ENCODE results near the gene GNAT1. TPM values are rescaled to one million over a fixed set of nuclear protein-coding genes. Genes with fewer than 3 reads are reported as not detected.

GNAT1 gene
- total and polyA plus RNA-seq, 9 donors: not detected

GRCh38 chr3:50203113-50203808 lies 11.9 kb downstream of the GNAT1 start:
- 59 to 77% (median 64%) methylated on average over 7 to 9 of the region's 9 CpGs for WGBS, 3 donors
- H3K27me3 ChIP-seq: no peaks in the 10 kb centered on the region
- H3K9me3 ChIP-seq: no peaks in the 10 kb centered on the region
- no peaks in the 10 kb centered on the region for H3K4me1 ChIP-seq (ENCODE audit: insufficient read depth)
- H3K36me3 ChIP-seq: no peaks in the 10 kb centered on the region
- intact Hi-C loops (cut with DNase I): no loop called here
- TF ChIP-seq EP300 (IDR thresholded peaks at IDR 0.05) (no peak), CTCF (IDR thresholded peaks at IDR 0.05) (no peak), POLR2A (IDR thresholded peaks at IDR 0.05) (no peak)
- H3K4me3 ChIP-seq: no peak overlapping the region
- H3K27ac ChIP-seq: no peak overlapping the region
- DNase-seq: peak in 1 of 5 donors; percentile 20

GRCh38 chr3:50203809-50204803 lies 12.7 kb downstream of the GNAT1 start:
- intact Hi-C loops (cut with DNase I): no loop called here
- Histone ChIP-seq H3K36me3 (no peaks in the 10 kb centered on the region), H3K4me1 (ENCODE audit: insufficient read depth) (peaks cover 6% of the 10 kb centered on the region), H3K4me3 (no peak overlapping the region), H3K27me3 (no peaks in the 10 kb centered on the region), H3K27ac (no peak overlapping the region), H3K9me3 (no peaks in the 10 kb centered on the region)
- peak in 1 of 5 donors; percentile 28 for DNase-seq
- no peak for TF ChIP-seq EP300 (IDR thresholded peaks at IDR 0.05)
- no peak for TF ChIP-seq POLR2A (IDR thresholded peaks at IDR 0.05)
- no peak for TF ChIP-seq CTCF (IDR thresholded peaks at IDR 0.05)
- 64 to 74% (median 71%) methylated on average over 10 to 12 of the region's 12 CpGs for WGBS, 3 donors

GRCh38 chr3:50204804-50205412 lies 13.5 kb downstream of the GNAT1 start, which contains the start of gene SLC38A3:
TSS of gene SLC38A3 (plus strand) at chr3:50205271. CDS start at chr3:50214200, 8,929 bp downstream.
- Histone ChIP-seq H3K4me3 (peak within 1 kb of the TSS; percentile 36), H3K27ac (peak within 1 kb of the TSS in 1 of 2 donors; percentile 24), H3K36me3 (no peaks in the 10 kb centered on the region), H3K4me1 (ENCODE audit: insufficient read depth) (peaks cover 7% of the 10 kb centered on the region), H3K27me3 (no peaks in the 10 kb centered on the region), H3K9me3 (no peaks in the 10 kb centered on the region)
- peak in 4 of 5 donors; percentile 43 to 69 (median 52) for DNase-seq
- peak; percentile 24 for TF ChIP-seq POLR2A (IDR thresholded peaks at IDR 0.05)
- TF ChIP-seq EP300 (IDR thresholded peaks at IDR 0.05): no peak
- 4 to 8% (median 5%) methylated on average over 14 to 41 of the region's 41 CpGs for WGBS, 3 donors
- intact Hi-C loops (cut with DNase I): no loop called here

GRCh38 chr3:50205413-50206276 lies 14.2 kb downstream of the GNAT1 start:
- H3K27ac ChIP-seq: peak overlapping the region in 1 of 2 donors; percentile 24
- no peaks in the 10 kb centered on the region for H3K27me3 ChIP-seq
- H3K36me3 ChIP-seq: no peaks in the 10 kb centered on the region
- intact Hi-C loops (cut with DNase I): no loop called here
- whole genome bisulfite sequencing, 3 donors: 24 to 28% (median 25%) methylated on average over 46 to 67 of the region's 67 CpGs
- TF ChIP-seq EP300 (IDR thresholded peaks at IDR 0.05): no peak
- no peak for TF ChIP-seq POLR2A (IDR thresholded peaks at IDR 0.05)
- TF ChIP-seq CTCF (IDR thresholded peaks at IDR 0.05): no peak
- H3K4me1 ChIP-seq (ENCODE audit: insufficient read depth): peaks cover 7% of the 10 kb centered on the region
- DNase-seq: peak in 3 of 5 donors; percentile 44 to 68 (median 47)
- H3K9me3 ChIP-seq: no peaks in the 10 kb centered on the region
- peak overlapping the region; percentile 36 for H3K4me3 ChIP-seq

Data from ovary (tissue), 9 donors.